IPS-18c (cell line): ENCODE measurements around the gene TESMIN.

ENCODE experiments used
- H3K4me3 ChIP-seq: 2 replicates; pipeline ENCODE4 v1.7.0; 2013; ENCODE audit warnings: low read depth, mild to moderate bottlenecking, low read length, moderate library complexity; ENCODE audit not compliant: insufficient read depth
- H3K9me3 ChIP-seq: one replicate; pipeline ENCODE4 v1.6.1; 2013; ENCODE audit warnings: mild to moderate bottlenecking, low read length, moderate library complexity; ENCODE audit not compliant: control insufficient read depth, insufficient read depth

TESMIN gene

GRCh38 chr11:68735125-68735524 lies 16.2 kb downstream of the TESMIN start:
- Histone ChIP-seq H3K4me3 (no peak overlapping the region), H3K9me3 (no peaks in the 10 kb centered on the region)

DNA sequence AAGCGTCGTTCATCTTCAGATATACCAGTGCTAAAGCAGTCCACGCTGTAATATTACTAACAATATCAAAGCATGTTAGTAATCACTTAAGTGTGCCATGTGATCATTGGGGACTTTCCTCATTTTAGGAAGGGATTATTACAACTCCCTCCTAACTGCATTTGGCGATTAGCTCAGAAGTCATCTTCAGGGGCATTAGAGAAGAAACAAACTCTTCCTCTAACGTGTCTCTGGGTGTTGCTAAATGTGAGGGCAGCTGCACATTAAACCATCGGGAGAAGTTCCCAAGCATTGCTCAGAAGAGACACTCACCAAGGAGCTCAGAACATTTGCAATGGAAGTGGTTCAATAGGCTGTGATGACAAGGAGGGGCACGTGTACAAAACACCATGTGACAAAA lies 17.2 kb downstream of the TESMIN start:
- Histone ChIP-seq H3K9me3 (no peaks in the 10 kb centered on the region), H3K4me3 (no peak overlapping the region)

GRCh38 chr11:68727783-68728182 lies 23.5 kb downstream of the TESMIN start:
- Histone ChIP-seq H3K4me3 (no peak overlapping the region), H3K9me3 (no peaks in the 10 kb centered on the region)

GRCh38 chr11:68724293-68724692 lies 27.0 kb downstream of the TESMIN start:
- Histone ChIP-seq H3K4me3 (no peak overlapping the region), H3K9me3 (no peaks in the 10 kb centered on the region)

DNA sequence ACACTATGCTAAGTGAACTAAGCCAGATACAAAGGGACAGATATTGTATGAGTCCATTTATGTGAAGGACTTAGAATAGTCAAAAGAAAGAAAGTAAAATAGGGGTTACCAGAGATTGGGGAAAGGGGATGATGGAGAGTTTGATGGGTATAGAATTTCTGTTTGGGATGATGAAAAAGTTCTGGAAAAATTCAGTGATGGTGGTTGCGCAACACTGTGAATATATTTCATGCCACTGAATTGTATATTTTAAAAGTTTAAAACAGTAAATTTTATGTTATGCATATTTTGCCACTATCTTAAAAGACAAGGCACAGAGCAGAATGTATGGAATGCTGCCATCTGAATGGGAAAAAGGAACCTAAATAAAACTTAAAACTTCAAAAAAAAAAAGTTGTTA lies 29.2 kb downstream of the TESMIN start:
- no peak overlapping the region for H3K4me3 ChIP-seq
- H3K9me3 ChIP-seq, result no peaks in the 10 kb centered on the region

DNA sequence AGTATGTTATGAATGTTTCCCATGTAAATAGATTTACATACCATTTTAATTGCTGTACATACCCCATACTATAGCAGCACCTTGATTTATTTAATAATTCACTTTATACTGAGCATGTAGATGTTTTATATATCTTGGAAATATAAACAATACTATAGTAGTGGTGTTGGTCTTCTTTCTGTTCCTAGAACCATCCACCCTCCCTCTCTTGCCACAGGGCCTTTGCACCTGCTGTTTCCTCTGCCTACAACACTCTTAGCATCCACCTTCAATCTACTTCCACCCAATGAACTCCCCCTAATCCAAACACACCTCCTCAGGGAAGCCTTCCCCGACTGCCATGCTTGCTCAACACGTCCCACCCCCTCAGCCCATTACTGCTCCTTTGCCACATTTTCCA lies 30.2 kb downstream of the TESMIN start:
- Histone ChIP-seq H3K9me3 (no peaks in the 10 kb centered on the region), H3K4me3 (no peak overlapping the region)

DNA sequence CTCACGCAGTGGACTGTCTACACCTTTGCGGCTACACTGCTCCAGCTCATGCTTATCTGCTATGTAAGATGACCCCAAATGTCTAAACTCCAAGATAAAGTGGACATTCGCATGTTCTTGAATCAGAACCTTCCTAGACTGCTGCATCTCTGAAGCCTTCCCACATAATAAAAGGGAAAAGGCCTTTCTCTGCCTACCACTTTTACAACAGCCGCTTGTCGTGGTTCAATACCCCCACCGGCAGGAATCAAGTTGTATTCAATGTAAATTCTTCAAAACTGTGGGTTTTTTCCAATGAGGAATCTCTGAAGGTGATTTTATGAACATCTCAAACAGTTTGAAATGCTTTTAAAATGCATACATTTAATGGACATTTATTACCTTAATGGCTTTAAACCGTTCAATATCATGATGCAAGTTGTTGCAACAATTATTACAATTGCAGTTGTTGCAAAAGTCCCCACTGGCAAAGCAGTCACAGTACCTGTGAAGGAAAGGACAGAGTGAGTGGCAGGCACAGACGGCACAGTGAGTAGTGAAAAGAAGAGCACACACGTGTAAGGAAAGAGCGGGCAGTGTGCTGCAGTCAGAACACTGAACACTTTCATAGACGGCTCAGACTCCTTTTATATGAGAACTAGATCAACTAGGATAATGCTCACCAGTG lies 35.7 kb downstream of the TESMIN start:
- Histone ChIP-seq H3K4me3 (no peak overlapping the region), H3K9me3 (no peaks in the 10 kb centered on the region)

DNA sequence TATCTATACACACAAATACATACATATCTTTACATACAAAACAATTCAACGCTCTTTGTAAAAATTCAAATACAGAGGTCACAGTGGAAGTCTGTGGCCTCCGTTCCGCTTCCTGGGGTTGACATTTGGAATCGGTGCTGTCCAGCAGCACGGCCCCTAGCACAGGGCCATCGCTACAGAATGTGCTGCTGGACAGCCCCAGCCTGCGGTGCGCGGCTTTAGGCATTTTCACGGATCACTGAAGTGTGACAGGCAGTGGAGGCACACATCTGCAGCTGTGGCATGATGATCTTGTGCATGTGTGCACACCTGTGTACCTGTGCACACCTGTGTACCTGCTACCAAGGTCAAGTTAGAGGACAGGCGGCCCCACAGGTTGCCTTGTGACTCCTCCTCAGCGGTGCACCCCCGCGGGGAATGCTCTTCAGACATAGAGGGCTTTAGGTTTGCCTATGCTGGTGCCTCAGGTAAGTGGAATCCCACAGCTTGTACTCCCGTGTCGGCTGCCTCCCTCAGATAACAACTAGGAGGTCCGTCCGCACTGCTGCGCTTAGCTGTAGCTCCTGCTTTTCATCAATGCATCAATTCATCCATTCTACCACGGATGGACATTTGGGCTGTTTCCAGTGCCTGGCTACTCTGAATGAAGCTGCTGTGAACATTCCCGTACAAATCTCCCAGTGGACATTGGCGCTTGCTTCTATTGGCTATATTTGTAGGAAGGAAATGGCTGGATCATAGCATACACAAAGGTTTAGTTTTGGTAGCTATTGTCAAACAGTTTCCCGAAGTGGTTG lies 37.1 kb downstream of the TESMIN start:
- Histone ChIP-seq H3K9me3 (no peaks in the 10 kb centered on the region), H3K4me3 (no peak overlapping the region)

- H3K4me3 ChIP-seq, result no peak overlapping the region
- no peaks in the 10 kb centered on the region for H3K9me3 ChIP-seq
Measured at GRCh38 chr11:68711114-68711513, 40.2 kb downstream of the TESMIN start.

DNA sequence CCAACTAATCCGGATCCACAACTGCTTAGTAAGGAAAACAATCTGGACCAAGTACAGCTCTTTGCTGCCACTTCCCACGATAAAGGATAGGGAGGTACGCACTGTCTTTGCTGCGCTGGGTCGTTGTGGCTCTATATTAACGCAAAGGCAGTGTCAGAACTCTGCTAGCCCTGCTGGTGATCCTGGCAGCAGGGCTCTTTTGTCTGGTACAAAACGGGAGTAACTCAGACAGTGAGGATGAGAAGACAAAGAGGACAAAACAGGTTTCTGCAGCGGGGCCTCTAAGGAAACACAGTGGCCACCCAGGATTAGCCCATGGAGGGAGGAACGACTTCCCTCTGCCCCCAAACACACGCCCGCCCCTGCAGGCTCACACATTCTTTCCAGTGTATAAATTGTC lies 40.9 kb downstream of the TESMIN start:
- H3K9me3 ChIP-seq, result no peaks in the 10 kb centered on the region
- no peak overlapping the region for H3K4me3 ChIP-seq

GRCh38 chr11:68709062-68709461 lies 42.3 kb downstream of the TESMIN start:
- Histone ChIP-seq H3K9me3 (no peaks in the 10 kb centered on the region), H3K4me3 (no peak overlapping the region)

DNA sequence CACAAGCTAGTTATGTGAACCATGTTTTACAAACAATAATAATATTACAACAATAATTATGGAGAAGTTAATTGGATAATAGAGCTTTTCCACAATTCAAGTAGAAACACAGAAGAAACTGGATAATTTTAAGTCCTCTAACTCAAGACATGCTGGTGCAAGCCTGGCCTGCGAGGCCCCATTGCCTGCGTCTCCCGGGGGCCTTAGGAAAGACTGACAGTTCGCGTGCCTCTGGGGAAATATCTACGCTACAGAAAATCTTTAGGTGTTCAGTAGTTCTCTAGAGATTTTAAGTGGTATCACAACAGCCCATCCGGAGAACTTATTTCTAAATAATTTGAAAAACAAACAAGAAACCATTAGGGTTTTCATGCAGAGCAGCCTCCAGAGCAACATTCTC lies 43.8 kb downstream of the TESMIN start:
- H3K9me3 ChIP-seq, result no peaks in the 10 kb centered on the region
- no peak overlapping the region for H3K4me3 ChIP-seq

- H3K9me3 ChIP-seq, result no peaks in the 10 kb centered on the region
- 0 out of 2 replicates have a peak overlapping the region, but pooled peaks have one; percentile 16 for H3K4me3 ChIP-seq
Measured at GRCh38 chr11:68704887-68705286, 46.4 kb downstream of the TESMIN start.

GRCh38 chr11:68698993-68699392 lies 52.3 kb downstream of the TESMIN start:
- Histone ChIP-seq H3K4me3 (no peak overlapping the region), H3K9me3 (no peaks in the 10 kb centered on the region)

GRCh38 chr11:68695531-68695930 lies 55.8 kb downstream of the TESMIN start:
- Histone ChIP-seq H3K4me3 (no peak overlapping the region; the same call in 1 of the 2 replicates), H3K9me3 (peaks cover 2% of the 10 kb centered on the region)

- no peak overlapping the region for H3K4me3 ChIP-seq
Measured at GRCh38 chr11:68694431-68695297, 56.7 kb downstream of the TESMIN start.

DNA sequence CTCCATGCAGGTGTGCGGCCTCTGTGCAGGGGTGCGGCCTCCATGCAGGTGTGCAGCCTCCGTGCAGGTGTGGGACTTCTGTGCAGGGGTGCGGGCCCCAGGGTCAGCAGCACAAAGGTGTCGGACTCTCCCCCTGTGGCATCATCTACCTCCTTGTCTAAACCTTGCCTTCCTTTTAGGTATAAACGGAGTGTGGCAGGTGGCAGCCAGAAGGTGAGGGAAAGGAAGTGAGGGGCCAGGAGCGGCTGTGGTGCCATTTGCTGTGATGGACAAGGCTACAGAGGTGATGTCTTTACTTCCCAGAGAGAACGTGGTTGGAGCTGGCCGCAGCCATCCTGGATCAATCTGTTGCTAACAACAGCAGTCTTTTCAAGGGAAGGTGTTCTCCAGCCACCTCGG lies 57.8 kb downstream of the TESMIN start:
- Histone ChIP-seq H3K9me3 (peaks cover 2% of the 10 kb centered on the region), H3K4me3 (no peak overlapping the region)

More at GRCh38 chr11:68694431-68695297, 56.7 kb downstream of the TESMIN start:
- H3K9me3 ChIP-seq, result peaks cover 2% of the 10 kb centered on the region
